Ovary (tissue), 9 donors: ENCODE results near the gene RBM15B. TPM values are rescaled to one million over a fixed set of nuclear protein-coding genes. Genes with fewer than 3 reads are reported as not detected.

ENCODE experiments used
- DNase-seq, 5 donors: peaks; one replicate each; pipeline ENCODE4 v3.0.0-alpha.2; 2019 to 2020
- H3K27ac ChIP-seq, 2 donors: fragments of 200-600 bp; one replicate each; pipeline versions ENCODE4 v1.5.1 to v1.8.0; 2019 to 2022
- H3K27me3 ChIP-seq: fragments of 200-600 bp; one replicate; pipeline ENCODE4 v1.8.0; 2022
- H3K36me3 ChIP-seq: fragments of 200-600 bp; sonication (generic); one replicate; pipeline ENCODE4 v1.5.1; 2019
- H3K4me1 ChIP-seq: one replicate; pipeline ENCODE4 v1.8.1; 2013; ENCODE audit warnings: mild to moderate bottlenecking, moderate library complexity; ENCODE audit not compliant: insufficient read depth
- H3K4me3 ChIP-seq: fragments of 200-600 bp; sonication (generic); one replicate; pipeline ENCODE4 v1.5.1; 2017
- H3K9me3 ChIP-seq, 2 donors: fragments of 200-600 bp in 1 of 2; sonication (generic) in 1 of 2; one replicate each; pipeline versions ENCODE4 v1.5.1 to v1.8.1; 2013 to 2019; ENCODE audit warnings: mild to moderate bottlenecking in 1 of 2, moderate library complexity in 1 of 2
- CTCF ChIP-seq, 3 donors: fragments of 450-650 bp in 2 of 3; fragments of 200-600 bp in 1 of 3; IDR thresholded peaks; one replicate each; pipeline versions ENCODE4 v1.5.1 to v1.8.0; 2016 to 2022; ENCODE audit warnings: antibody characterized with exemption in 3 of 3, mild to moderate bottlenecking in 1 of 3
- EP300 ChIP-seq: sonication (generic); formaldehyde crosslinking; IDR thresholded peaks from one replicate; pipeline ENCODE4 v1.6.1; 2017; ENCODE audit warnings: antibody characterized with exemption
- POLR2A ChIP-seq: fragments of 450-650 bp; IDR thresholded peaks from one replicate; pipeline ENCODE4 v1.6.1; 2017; ENCODE audit warnings: antibody characterized with exemption, mild to moderate bottlenecking, moderate library complexity
- WGBS, 3 donors: extraction: QIAGEN DNeasy Blood & Tissue Kit in 1 of 3; methylation state at CpG; one replicate each; pipeline versions ENCODE4 v1.1.5 to v1.1.7; 2013 to 2017; 5-methylcytosine and 5-hydroxymethylcytosine counted together
- intact Hi-C, 4 donors: fragments of 100-400 bp; cut with DNase I; formaldehyde crosslinking; loops; one replicate each; pipeline versions ENCODE4 v1.11.0 to v1.15.1; 2022 to 2023
- polyA plus RNA-seq, 2 donors: library from polyadenylated mRNA; stranded (reverse); fragments of 200-250 nt in 1 of 2; fragments of 350-450 nt in 1 of 2; fragmentation: Illumina TruSeq in 1 of 2; extraction: RNeasy Lipid Tissue Mini Kit (QIAGEN cat#74804) in 1 of 2; gene quantifications; one replicate each; pipeline ENCODE4 v1.2.3, GENCODE V29; 2013 to 2014
- total RNA-seq, 7 donors: library from RNA; depleted of rRNA in 2 of 7; stranded (reverse); fragments of >200 nt in 2 of 7; fragmentation: NEBNext Ultra II Directional in 3 of 7; extraction: Animal tissue kit (Norgen Biotek cat#: 25700) in 3 of 7; gene quantifications; one replicate each; pipeline versions ENCODE4 v1.1.0 to v1.2.4, GENCODE V29; 2016 to 2023
- donor health status: DM: no; HTN: no; CAD: no; lungs with moderate emphysema.
- donor health status: DM: no; HTN: no; CAD: no.
- donor health status: Bipolar disorder and iron deficiency.
- donor health status: DM: yes; HTN: yes; CAD: no.
- donor health status: DM: no; HTN: no; CAD: no.
- donor health status: DM: yes; HTN: yes; CAD: no.

RBM15B gene
- total and polyA plus RNA-seq, 9 donors, result 16.1 to 40.2 (median 27.6) TPM

GRCh38 chr3:51388286-51389029 lies 2.6 kb upstream of the RBM15B start:
- no peaks in the 10 kb centered on the region for H3K27me3 ChIP-seq
- WGBS, 3 donors, result 71 to 87% (median 72%) methylated on average over 6 of the region's 6 CpGs
- no peak overlapping the region for H3K4me3 ChIP-seq
- H3K27ac ChIP-seq, result no peak overlapping the region
- no peaks in the 10 kb centered on the region for H3K9me3 ChIP-seq
- H3K4me1 ChIP-seq, result peaks cover 13% of the 10 kb centered on the region
- no peak for DNase-seq
- no peak for TF ChIP-seq POLR2A
- TF ChIP-seq EP300, result no peak
- no peak for TF ChIP-seq CTCF (IDR thresholded peaks at IDR 0.05)
- intact Hi-C loops, result loop anchor here in 3 of 4 donors (5.0 to 10.0 kb wide), 4 partner anchors 286 to 776 kb away; partner anchors contain the start of genes CISH (in 2 of the 3), MAPKAPK3 (in 2 of the 3) and TEX264 (in 1 of the 3)
- no peaks in the 10 kb centered on the region for H3K36me3 ChIP-seq

GRCh38 chr3:51389423-51390183 lies 1.5 kb upstream of the RBM15B start:
- no peak overlapping the region for H3K27ac ChIP-seq
- no peaks in the 10 kb centered on the region for H3K27me3 ChIP-seq
- intact Hi-C loops, result loop anchor here (5.0 to 10.0 kb wide), 7 partner anchors 283 to 777 kb away; partner anchors contain the start of genes MAPKAPK3 (in 3 of the 4), CISH (in 2 of the 4) and TEX264 (in 2 of the 4)
- H3K4me3 ChIP-seq, result no peak overlapping the region
- peaks cover 15% of the 10 kb centered on the region for H3K4me1 ChIP-seq
- no peaks in the 10 kb centered on the region for H3K36me3 ChIP-seq
- no peaks in the 10 kb centered on the region for H3K9me3 ChIP-seq
- DNase-seq, result no peak
- 61 to 78% (median 64%) methylated on average over 6 of the region's 6 CpGs for WGBS, 3 donors
- TF ChIP-seq POLR2A, result no peak
- TF ChIP-seq EP300, result no peak
- TF ChIP-seq CTCF (IDR thresholded peaks at IDR 0.05), result no peak

- intact Hi-C loops, result loop anchor here (5.0 to 10.0 kb wide), 4 partner anchors 282 to 773 kb away; partner anchors contain the start of genes MAPKAPK3 (in 1 of the 4) and TEX264 (in 1 of the 4)
- DNase-seq, result no peak
- Histone ChIP-seq H3K4me1 (peaks cover 15% of the 10 kb centered on the region), H3K27ac (peak overlapping the region in 1 of 2 donors; percentile 88), H3K36me3 (no peaks in the 10 kb centered on the region), H3K27me3 (no peaks in the 10 kb centered on the region), H3K4me3 (peak overlapping the region; percentile 77), H3K9me3 (no peaks in the 10 kb centered on the region)
- WGBS, 3 donors, result 36 to 44% (median 40%) methylated on average over 28 to 29 of the region's 29 CpGs
- TF ChIP-seq CTCF (IDR thresholded peaks at IDR 0.05) (peak in 1 of 3 donors; percentile 92), POLR2A (no peak), EP300 (no peak)
These were observed 625 bp upstream of the RBM15B start for GRCh38 chr3:51390246-51391074.
